B cell (primary cell): ENCODE data around the gene SDR39U1. TPM values are rescaled to one million over a fixed set of nuclear protein-coding genes. Genes with fewer than 3 reads are reported as not detected.

Source experiments
- ATAC-seq: fragments of 200-7000 bp; cut with Tn5 transposase; one replicate; pipeline ENCODE4 v1.10.0; 2021; ENCODE audit warnings: low read depth, mild to moderate bottlenecking, moderate number of reproducible peaks, moderate library complexity
- CTCF ChIA-PET: fragments of 350-600 bp; sonication (Branson Sonifier 250); formaldehyde crosslinking; loops from one replicate; lab custom pipeline; 2021; ENCODE audit warnings: antibody characterized with exemption, inconsistent platforms; lab: Charles Lee
- POLR2A ChIA-PET: fragments of 350-600 bp; sonication (Branson Sonifier 250); formaldehyde crosslinking; loops from one replicate; lab custom pipeline; 2021; ENCODE audit warnings: antibody characterized with exemption; lab: Charles Lee
- DNase-seq: peaks from one replicate; pipeline ENCODE4 v3.0.0; 2013
- H2AFZ ChIP-seq: 2 replicates; pipeline ENCODE4 v1.6.1; 2012; ENCODE audit warnings: mild to moderate bottlenecking, low read depth, low read length; ENCODE audit not compliant: insufficient read depth, poor library complexity, severe bottlenecking
- H3K27ac ChIP-seq, 2 donors: 1 replicate in 1 of 2; 2 replicates in 1 of 2; pipeline ENCODE4 v1.5.1; 2012 to 2013; ENCODE audit warnings: low read length in 2 of 2, mild to moderate bottlenecking in 2 of 2, moderate library complexity in 1 of 2
- H3K27me3 ChIP-seq, 4 experiments: fragments of 200-600 bp in 1 of 4; sonication (generic) in 1 of 4; replicated peaks in 1 of 4; 1 replicate in 2 of 4; 2 replicates in 2 of 4; pipeline versions ENCODE4 v1.6.1 to v1.7.0; 2013 to 2016; ENCODE audit warnings: low read length in 3 of 4, mild to moderate bottlenecking in 2 of 4, mixed read lengths in 1 of 4, moderate library complexity in 1 of 4; ENCODE audit not compliant: insufficient read depth in 4 of 4, control insufficient read depth in 3 of 4; ENCODE audit errors: control extremely low read depth in 1 of 4
- H3K36me3 ChIP-seq, 2 experiments: replicated peaks in 1 of 2; 1 replicate in 1 of 2; 2 replicates in 1 of 2; pipeline versions ENCODE4 v1.6.1 to v1.7.1; 2013; ENCODE audit warnings: low read length in 1 of 2; ENCODE audit not compliant: insufficient read depth in 2 of 2, control insufficient read depth in 1 of 2; ENCODE audit errors: control extremely low read depth in 1 of 2, extremely low read depth in 1 of 2
- H3K4me1 ChIP-seq, 2 donors: fragments of 200-600 bp in 1 of 2; sonication (generic) in 1 of 2; 1 replicate in 1 of 2; 2 replicates in 1 of 2; pipeline versions ENCODE4 v1.5.1 to v1.6.1; 2013 to 2017; ENCODE audit warnings: low read length in 2 of 2; ENCODE audit not compliant: control insufficient read depth in 2 of 2, insufficient read depth in 2 of 2
- H3K4me2 ChIP-seq: replicated peaks from 2 replicates; pipeline ENCODE3; 2012; ENCODE audit warnings: mild to moderate bottlenecking, low read depth, low read length; ENCODE audit not compliant: poor library complexity, severe bottlenecking
- H3K4me3 ChIP-seq, 5 experiments: fragments of 200-600 bp in 1 of 5; sonication (generic) in 1 of 5; 1 replicate in 3 of 5; 2 replicates in 2 of 5; pipeline versions ENCODE4 v1.5.1 to v1.7.0; 2011 to 2016; ENCODE audit warnings: low read length in 4 of 5, mild to moderate bottlenecking in 4 of 5, low read depth in 2 of 5, control low read depth in 1 of 5, moderate library complexity in 1 of 5; ENCODE audit not compliant: insufficient read depth in 1 of 5; ENCODE audit errors: control extremely low read depth in 1 of 5, extremely low read depth in 1 of 5
- H3K79me2 ChIP-seq: fragments of 200-600 bp; sonication (generic); one replicate; pipeline ENCODE4 v1.6.0; 2016; ENCODE audit warnings: low read length; ENCODE audit not compliant: control insufficient read depth, insufficient read depth
- H3K9ac ChIP-seq: fragments of 200-600 bp; sonication (generic); 2 replicates; pipeline ENCODE4 v1.6.1; 2017; ENCODE audit warnings: mild to moderate bottlenecking, low read length, moderate library complexity
- H3K9me3 ChIP-seq, 3 donors: one replicate each; pipeline versions ENCODE4 v1.6.1 to v1.7.1; 2013; ENCODE audit warnings: low read length in 2 of 3; ENCODE audit not compliant: control insufficient read depth in 2 of 3, insufficient read depth in 1 of 3; ENCODE audit errors: control extremely low read depth in 1 of 3
- H4K20me1 ChIP-seq: 2 replicates; pipeline ENCODE4 v1.6.0; 2012; ENCODE audit warnings: mild to moderate bottlenecking, low read length; ENCODE audit not compliant: insufficient read depth, control insufficient read depth, poor library complexity, severe bottlenecking
- H3K27ac Mint-ChIP-seq: one replicate; pipeline ENCODE4 v1.8.0; 2021; ENCODE audit warnings: mixed read lengths
- H3K27me3 Mint-ChIP-seq: one replicate; pipeline ENCODE4 v1.8.0; 2021; ENCODE audit warnings: mixed read lengths
- H3K4me1 Mint-ChIP-seq: one replicate; pipeline ENCODE4 v1.8.0; 2021; ENCODE audit warnings: mixed read lengths
- H3K4me3 Mint-ChIP-seq: one replicate; pipeline ENCODE4 v1.8.0; 2021; ENCODE audit warnings: mixed read lengths
- H3K9me3 Mint-ChIP-seq: one replicate; pipeline ENCODE4 v1.8.0; 2022; ENCODE audit warnings: mixed read lengths; ENCODE audit not compliant: insufficient read depth
- EZH2 ChIP-seq: IDR thresholded peaks from 2 replicates; pipeline ENCODE4 v1.6.1; 2012; ENCODE audit warnings: borderline replicate concordance, low read depth, mild to moderate bottlenecking, moderate library complexity, low read length; ENCODE audit not compliant: insufficient read depth, poor library complexity, severe bottlenecking
- whole genome bisulfite sequencing: methylation state at CpG from one replicate; pipeline ENCODE4 v1.1.5; 2013; ENCODE audit warnings: missing lambda C conversion rate; ENCODE audit not compliant: insufficient coverage; 5-methylcytosine and 5-hydroxymethylcytosine counted together
- intact Hi-C: fragments of 100-400 bp; cut with micrococcal nuclease; formaldehyde crosslinking; loops from one replicate; pipeline ENCODE4 v1.10.0; 2022
- polyA plus RNA-seq: library from polyadenylated mRNA; depleted of rRNA; stranded (reverse); fragments of >200 nt; gene quantifications from 2 replicates; pipeline ENCODE4 v1.2.3, GENCODE V29; 2012
- total RNA-seq, 2 donors: library from RNA; stranded (reverse); fragments of 120-200 nt in 1 of 2; gene quantifications; 1 replicate in 1 of 2; 2 replicates in 1 of 2; pipeline versions ENCODE4 v1.2.3 to v1.2.4, GENCODE V29; 2013 to 2022
- TF ChIP-seq, protein P1 (sequence below): fragments of 200-600 bp; IDR thresholded peaks from one replicate; pipeline ENCODE4 v1.8.0; 2022; ENCODE audit warnings: antibody characterized with exemption, mild to moderate bottlenecking

Gene SDR39U1
- total and polyA plus RNA-seq, 2 donors (not counting 1 experiment from before 2014, with no cell fraction given): 126 to 247 TPM

DNA sequence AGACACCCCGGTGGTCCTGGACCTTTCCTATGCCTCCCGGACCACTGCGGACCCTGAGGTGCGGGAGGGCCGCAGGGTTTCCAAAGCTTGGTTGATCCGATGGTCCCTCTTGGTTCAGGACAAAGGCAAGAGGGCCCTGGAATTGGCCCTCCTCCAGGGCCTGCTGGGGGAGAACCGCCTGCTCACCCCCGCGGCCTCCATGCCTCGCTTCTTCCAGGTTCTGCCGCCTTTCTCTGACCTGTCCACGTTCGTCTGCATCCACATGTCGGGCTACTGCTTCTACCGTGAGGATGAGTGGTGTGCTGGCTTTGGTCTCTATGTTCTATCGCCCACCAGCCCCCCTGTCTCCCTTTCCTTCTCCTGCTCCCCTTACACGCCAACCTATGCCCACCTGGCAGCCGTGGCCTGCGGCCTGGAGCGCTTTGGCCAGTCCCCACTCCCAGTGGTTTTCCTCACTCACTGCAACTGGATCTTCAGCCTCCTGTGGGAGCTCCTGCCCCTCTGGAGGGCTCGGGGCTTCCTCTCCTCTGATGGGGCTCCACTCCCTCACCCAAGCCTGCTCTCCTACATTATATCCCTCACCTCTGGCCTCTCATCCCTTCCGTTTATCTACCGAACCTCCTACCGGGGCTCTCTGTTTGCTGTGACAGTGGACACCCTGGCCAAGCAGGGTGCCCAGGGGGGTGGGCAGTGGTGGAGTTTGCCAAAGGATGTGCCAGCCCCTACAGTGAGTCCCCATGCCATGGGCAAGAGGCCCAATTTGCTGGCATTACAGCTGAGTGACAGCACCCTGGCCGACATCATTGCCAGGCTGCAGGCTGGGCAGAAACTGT, 26.9 kb downstream of the SDR39U1 start:
- H3K36me3 ChIP-seq: no peaks in the 10 kb centered on the region
- WGBS: 95% methylated on average over 25 of the region's 25 CpGs
- CTCF ChIA-PET: interaction anchor here (4.1 kb wide), 1 partner anchor 9 kb away, joined by 21 read pairs; no protein-coding TSS in a partner anchor

More for the DNA sequence above, 26.9 kb downstream of the SDR39U1 start:
- H3K27ac Mint-ChIP-seq: no peak overlapping the region
- POLR2A ChIA-PET: no interaction called here
- H3K4me1 Mint-ChIP-seq: no peaks in the 10 kb centered on the region
- Histone ChIP-seq H3K27me3 (peaks cover 0 to 43% (median 6%) of the 10 kb centered on the region in 4 experiments), H3K79me2 (no peaks in the 10 kb centered on the region), H2AFZ (no peak overlapping the region), H4K20me1 (no peaks in the 10 kb centered on the region), H3K9ac (no peak overlapping the region), H3K4me3 (no peak overlapping the region), H3K4me2 (no peak overlapping the region), H3K9me3 (no peaks in the 10 kb centered on the region), H3K27ac (no peak overlapping the region), H3K4me1 (no peaks in the 10 kb centered on the region)
- no peak overlapping the region for H3K4me3 Mint-ChIP-seq
- peaks cover 30% of the 10 kb centered on the region for H3K27me3 Mint-ChIP-seq
- intact Hi-C loops: no loop called here
- H3K9me3 Mint-ChIP-seq: no peaks in the 10 kb centered on the region
- DNase-seq (no peak), ATAC-seq (no peak)
- no peak for TF ChIP-seq EZH2
- TF ChIP-seq, protein P1, sequence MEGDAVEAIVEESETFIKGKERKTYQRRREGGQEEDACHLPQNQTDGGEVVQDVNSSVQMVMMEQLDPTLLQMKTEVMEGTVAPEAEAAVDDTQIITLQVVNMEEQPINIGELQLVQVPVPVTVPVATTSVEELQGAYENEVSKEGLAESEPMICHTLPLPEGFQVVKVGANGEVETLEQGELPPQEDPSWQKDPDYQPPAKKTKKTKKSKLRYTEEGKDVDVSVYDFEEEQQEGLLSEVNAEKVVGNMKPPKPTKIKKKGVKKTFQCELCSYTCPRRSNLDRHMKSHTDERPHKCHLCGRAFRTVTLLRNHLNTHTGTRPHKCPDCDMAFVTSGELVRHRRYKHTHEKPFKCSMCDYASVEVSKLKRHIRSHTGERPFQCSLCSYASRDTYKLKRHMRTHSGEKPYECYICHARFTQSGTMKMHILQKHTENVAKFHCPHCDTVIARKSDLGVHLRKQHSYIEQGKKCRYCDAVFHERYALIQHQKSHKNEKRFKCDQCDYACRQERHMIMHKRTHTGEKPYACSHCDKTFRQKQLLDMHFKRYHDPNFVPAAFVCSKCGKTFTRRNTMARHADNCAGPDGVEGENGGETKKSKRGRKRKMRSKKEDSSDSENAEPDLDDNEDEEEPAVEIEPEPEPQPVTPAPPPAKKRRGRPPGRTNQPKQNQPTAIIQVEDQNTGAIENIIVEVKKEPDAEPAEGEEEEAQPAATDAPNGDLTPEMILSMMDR: no peak
